Thoracic aorta (tissue), 2 donors: ENCODE measurements around the gene TLX1. TPM values are rescaled to one million over a fixed set of nuclear protein-coding genes. Genes with fewer than 3 reads are reported as not detected.

Experiments
- ATAC-seq: fragments of 150-250 bp; one replicate; pipeline ENCODE4 v1.8.0; 2017; ENCODE audit warnings: low read depth; ENCODE audit not compliant: insufficient number of reproducible peaks, low FRiP score
- DNase-seq: peaks from one replicate; pipeline ENCODE4 v3.0.0-alpha.2; 2020; ENCODE audit warnings: low spot score
- H3K27ac ChIP-seq, 2 donors: fragments of 200-600 bp; sonication (generic); 1 replicate in 1 of 2; 2 replicates in 1 of 2; pipeline ENCODE4 v1.5.1; 2016; ENCODE audit warnings: mild to moderate bottlenecking in 2 of 2, moderate library complexity in 2 of 2
- H3K27me3 ChIP-seq: fragments of 200-600 bp; sonication (generic); replicated peaks from 2 replicates; pipeline ENCODE4 v1.6.0; 2016; ENCODE audit warnings: mild to moderate bottlenecking; ENCODE audit not compliant: insufficient read depth
- H3K36me3 ChIP-seq: fragments of 200-600 bp; sonication (generic); one replicate; pipeline ENCODE4 v1.5.1; 2016
- H3K4me1 ChIP-seq, 2 donors: fragments of 200-600 bp; sonication (generic); 1 replicate in 1 of 2; 2 replicates in 1 of 2; pipeline versions ENCODE4 v1.5.1 to v1.6.0; 2016; ENCODE audit warnings: low read depth in 2 of 2, mild to moderate bottlenecking in 1 of 2; ENCODE audit not compliant: control insufficient read depth in 1 of 2
- H3K4me3 ChIP-seq: fragments of 200-600 bp; sonication (generic); 2 replicates; pipeline ENCODE4 v1.5.1; 2016; ENCODE audit warnings: mild to moderate bottlenecking
- H3K9me3 ChIP-seq: fragments of 200-600 bp; sonication (generic); 2 replicates; pipeline ENCODE4 v1.5.1; 2016
- total RNA-seq, 2 donors: library from RNA; depleted of rRNA; stranded (reverse); fragments of >200 nt; gene quantifications; one replicate each; pipeline versions ENCODE4 v1.1.0 to v1.2.3, GENCODE V29; 2016
- TF ChIP-seq, protein P1 (sequence below): fragments of 200-600 bp; sonication (generic); IDR thresholded peaks from one replicate; pipeline ENCODE4 v1.5.1; 2019; ENCODE audit warnings: antibody characterized with exemption

The TLX1 gene
- total RNA-seq, 2 donors from 2014 or later: not detected

DNA sequence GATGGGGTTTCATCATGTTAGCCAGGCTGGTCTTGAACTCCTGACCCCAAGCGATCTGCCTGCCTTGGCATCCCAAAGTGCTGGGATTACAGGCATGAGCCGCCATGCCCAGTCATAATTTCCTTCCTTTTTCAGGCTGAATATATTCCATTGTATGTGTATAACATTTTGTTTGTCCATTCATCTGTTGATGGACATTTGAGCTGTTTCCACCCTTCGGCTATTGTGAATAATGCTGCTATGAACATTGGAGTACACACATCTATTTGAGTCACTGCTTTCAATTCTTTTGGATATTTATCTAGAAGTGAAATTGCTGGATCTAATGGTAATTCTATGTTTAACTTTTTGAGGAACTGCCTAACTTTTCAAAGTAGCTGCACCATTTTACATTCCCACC, 34.6 kb downstream of the TLX1 start:
- Histone ChIP-seq H3K4me1 (peaks cover 0 to 3% of the 10 kb centered on the region in 2 donors), H3K27ac (no peak overlapping the region), H3K36me3 (no peaks in the 10 kb centered on the region), H3K9me3 (no peaks in the 10 kb centered on the region), H3K27me3 (peaks cover 7% of the 10 kb centered on the region), H3K4me3 (no peak overlapping the region)
- TF ChIP-seq, protein P1, sequence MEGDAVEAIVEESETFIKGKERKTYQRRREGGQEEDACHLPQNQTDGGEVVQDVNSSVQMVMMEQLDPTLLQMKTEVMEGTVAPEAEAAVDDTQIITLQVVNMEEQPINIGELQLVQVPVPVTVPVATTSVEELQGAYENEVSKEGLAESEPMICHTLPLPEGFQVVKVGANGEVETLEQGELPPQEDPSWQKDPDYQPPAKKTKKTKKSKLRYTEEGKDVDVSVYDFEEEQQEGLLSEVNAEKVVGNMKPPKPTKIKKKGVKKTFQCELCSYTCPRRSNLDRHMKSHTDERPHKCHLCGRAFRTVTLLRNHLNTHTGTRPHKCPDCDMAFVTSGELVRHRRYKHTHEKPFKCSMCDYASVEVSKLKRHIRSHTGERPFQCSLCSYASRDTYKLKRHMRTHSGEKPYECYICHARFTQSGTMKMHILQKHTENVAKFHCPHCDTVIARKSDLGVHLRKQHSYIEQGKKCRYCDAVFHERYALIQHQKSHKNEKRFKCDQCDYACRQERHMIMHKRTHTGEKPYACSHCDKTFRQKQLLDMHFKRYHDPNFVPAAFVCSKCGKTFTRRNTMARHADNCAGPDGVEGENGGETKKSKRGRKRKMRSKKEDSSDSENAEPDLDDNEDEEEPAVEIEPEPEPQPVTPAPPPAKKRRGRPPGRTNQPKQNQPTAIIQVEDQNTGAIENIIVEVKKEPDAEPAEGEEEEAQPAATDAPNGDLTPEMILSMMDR: no peak
- ATAC-seq (no peak), DNase-seq (no peak)

DNA sequence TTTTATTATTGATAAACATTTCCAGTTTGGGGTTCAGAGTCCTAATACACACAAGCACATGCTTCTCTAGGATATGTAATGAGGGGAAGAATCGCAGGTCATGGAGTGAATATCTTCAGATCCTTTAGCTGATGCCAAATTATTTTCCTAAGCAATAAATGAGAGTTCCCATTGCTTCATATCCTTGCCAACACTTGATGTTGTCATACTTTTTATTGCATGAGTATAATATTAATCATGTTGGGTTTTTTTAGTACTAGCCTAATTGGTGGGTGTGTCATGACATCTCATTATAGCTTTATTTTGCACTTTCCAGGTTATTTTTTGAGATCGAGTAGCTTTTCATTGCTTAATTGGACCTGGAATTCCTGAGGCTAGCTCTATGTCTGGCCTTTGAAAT, 35.3 kb downstream of the TLX1 start:
- peaks cover 7% of the 10 kb centered on the region for H3K27me3 ChIP-seq
- TF ChIP-seq, protein P1: no peak
- H3K4me1 ChIP-seq: peaks cover 0 to 3% of the 10 kb centered on the region in 2 donors
- no peak overlapping the region for H3K27ac ChIP-seq
- no peak for DNase-seq
- H3K4me3 ChIP-seq: no peak overlapping the region
- H3K36me3 ChIP-seq: no peaks in the 10 kb centered on the region
- no peaks in the 10 kb centered on the region for H3K9me3 ChIP-seq
- no peak for ATAC-seq

DNA sequence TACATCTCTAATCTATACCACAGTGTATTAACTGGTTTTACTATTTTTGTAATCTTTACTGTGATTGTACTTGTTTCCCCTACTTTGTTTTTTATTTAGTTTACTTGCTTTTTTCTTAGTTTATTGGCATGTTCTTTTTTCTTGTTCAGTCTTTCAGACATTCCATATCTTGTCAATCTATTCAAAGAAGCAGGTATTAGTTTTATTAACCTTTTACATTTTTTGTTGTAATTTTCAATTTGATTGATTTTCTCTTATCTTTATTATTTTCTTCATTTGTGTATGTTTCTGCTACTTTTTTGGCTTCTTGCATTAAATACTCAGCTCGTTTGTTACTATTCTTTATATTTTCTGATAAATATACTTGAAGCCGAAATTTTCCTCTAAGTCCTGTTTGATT, 41.6 kb downstream of the TLX1 start:
- Histone ChIP-seq H3K27ac (no peak overlapping the region), H3K9me3 (peaks cover 14% of the 10 kb centered on the region), H3K36me3 (no peaks in the 10 kb centered on the region), H3K4me3 (no peak overlapping the region), H3K27me3 (no peaks in the 10 kb centered on the region), H3K4me1 (no peaks in the 10 kb centered on the region)
- DNase-seq (no peak), ATAC-seq (no peak)
- TF ChIP-seq, protein P1: no peak

DNA sequence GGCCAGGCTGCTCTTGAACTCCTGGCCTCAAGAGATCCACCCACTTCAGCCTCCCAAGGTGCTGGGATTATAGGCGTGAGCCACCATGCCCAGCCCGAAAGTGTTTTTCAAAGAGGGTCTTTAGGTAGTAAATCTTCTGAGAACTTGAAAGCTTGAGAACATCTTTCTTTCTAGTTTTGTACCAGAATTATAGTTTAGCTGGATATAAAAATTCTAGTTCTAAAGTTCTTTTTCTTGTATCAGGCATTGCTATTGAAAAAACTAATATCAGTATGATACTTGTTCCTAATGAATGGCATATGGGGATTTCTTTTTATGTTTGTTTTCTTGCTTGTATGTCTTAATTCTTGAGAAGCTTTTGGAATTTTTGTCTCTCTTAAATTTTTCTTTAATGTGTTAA, 43.2 kb downstream of the TLX1 start:
- DNase-seq: no peak
- H3K9me3 ChIP-seq: peaks cover 14% of the 10 kb centered on the region
- no peak overlapping the region for H3K4me3 ChIP-seq
- TF ChIP-seq, protein P1: no peak
- H3K27ac ChIP-seq: no peak overlapping the region
- no peak for ATAC-seq
- H3K4me1 ChIP-seq: no peaks in the 10 kb centered on the region
- H3K27me3 ChIP-seq: no peaks in the 10 kb centered on the region
- no peaks in the 10 kb centered on the region for H3K36me3 ChIP-seq

DNA sequence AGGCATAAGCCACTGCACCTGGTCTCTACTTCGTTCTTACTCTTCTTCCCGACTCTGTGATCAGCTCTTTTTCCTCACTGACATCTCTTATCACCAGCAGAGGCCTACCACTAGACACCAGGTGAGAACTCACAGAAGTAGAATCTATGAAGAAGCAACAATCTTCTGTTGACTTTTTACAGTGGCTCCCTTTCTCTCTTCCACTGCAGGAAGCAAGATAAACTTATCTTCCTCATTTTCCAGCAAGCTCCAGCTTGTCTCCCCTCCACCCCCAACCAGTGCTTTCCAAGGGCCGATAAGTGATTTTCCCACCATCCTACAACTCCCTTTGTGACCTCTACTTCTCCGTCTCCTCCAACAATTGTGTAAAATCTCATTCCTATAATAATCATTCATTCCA, 45.5 kb downstream of the TLX1 start:
- Histone ChIP-seq H3K36me3 (no peaks in the 10 kb centered on the region), H3K27ac (no peak overlapping the region), H3K4me1 (no peaks in the 10 kb centered on the region), H3K4me3 (no peak overlapping the region), H3K27me3 (no peaks in the 10 kb centered on the region), H3K9me3 (peaks cover 14% of the 10 kb centered on the region)
- TF ChIP-seq, protein P1: no peak
- DNase-seq: no peak
- no peak for ATAC-seq
